GM18858 (cell line): ENCODE results near the gene CACNA1G.

Source experiments
- ATAC-seq: cut with Tn5 transposase; IDR thresholded peaks from one replicate; pipeline ENCODE4 v1.9.1; 2021; ENCODE audit not compliant: unreplicated experiment

The CACNA1G gene

DNA sequence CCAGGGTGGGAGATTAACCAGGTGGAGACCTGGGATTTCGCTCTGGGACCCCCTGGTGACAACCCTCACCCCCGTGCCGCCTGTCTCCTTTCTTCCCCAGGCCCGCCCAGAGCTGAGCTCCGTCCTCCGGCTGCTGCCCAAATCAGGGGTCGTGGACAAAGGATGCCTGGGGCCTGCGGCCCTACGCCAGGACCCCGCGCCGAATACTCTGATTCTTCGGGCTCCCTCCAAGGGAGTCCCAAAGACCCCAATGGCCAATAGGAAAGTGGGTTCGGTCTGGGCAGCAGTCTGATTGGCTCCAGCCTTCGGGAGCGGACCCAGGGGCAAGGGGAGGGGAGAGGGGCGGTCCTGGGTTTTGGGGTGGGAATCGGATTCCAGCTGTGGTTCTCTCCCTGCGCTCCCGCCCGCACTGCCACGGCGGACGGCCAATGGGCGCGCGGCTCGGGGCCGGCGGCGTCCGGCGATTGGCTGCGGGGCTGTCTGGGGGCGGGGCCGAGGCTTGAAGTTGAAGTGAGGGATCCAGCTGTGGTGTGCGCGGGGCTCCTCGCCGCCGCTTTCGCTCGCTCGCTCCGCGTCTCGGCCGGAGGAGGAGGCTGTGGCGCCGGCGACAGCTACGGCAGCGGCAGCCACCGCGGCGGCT, at the start of gene CACNA1G:
Gene CACNA1G (plus strand): TSS at position 531 of the 640 bp plus-strand sequence. CDS start 745 bp downstream, outside the sequence.
- ATAC-seq: peak; percentile 88

DNA sequence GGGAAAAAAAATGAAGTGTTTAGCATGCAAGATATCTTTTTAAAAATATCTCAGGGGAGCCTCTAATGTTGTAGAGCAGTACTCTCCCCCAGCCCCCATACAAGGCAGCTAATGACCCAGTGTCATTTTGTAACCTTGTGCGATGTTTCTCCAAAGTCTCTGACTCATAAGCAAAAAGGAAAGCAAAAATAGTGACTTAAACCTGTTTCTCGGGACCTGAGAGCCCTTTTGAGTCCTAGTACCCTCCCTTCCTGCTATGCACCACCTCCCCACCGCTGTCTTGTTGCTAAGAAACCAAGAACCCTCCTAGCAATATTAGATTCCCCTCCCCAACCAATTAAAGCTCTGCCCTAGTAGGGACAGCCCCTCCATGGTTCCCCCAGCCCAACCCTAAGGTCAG, 49.5 kb upstream of the CACNA1G start:
- no peak for ATAC-seq

DNA sequence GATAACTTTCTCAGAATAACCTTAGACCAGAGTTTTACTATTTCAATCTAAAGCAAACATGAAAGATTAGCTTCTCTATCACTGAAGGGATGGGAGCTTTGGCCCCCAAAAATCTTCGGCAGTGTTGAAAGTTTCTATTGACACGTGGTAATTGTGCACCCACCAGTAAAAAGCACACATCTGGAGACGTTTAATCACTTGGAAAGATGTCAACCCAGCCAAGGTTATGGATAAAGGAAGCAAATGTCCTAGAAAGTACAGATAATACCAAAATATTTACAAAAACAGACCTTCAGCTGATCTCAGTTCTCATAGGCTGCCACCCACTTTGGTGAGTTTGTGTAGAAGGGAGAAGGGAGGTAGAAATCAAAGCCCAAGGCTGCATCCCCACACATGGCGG, 47.0 kb upstream of the CACNA1G start:
- no peak for ATAC-seq

DNA sequence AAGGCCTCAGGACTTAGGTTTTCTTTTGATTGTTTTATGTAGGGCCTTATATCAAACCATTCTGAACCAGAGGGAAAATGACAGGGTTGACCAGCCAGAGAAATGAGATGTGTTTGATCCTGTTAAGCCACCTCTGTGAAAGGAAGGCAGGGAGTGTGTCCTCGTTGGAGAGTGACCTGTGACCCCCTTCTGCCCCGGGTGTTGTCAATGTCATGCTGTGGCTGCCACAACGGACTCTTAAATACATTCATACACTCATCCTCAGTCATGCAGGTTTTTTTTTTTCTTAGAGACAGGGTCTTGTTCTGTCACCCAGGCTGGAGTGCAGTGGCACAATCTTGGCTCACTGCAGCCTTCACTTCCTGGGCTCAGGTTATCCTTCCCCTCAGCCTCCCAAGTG, 46.1 kb upstream of the CACNA1G start:
- no peak for ATAC-seq

DNA sequence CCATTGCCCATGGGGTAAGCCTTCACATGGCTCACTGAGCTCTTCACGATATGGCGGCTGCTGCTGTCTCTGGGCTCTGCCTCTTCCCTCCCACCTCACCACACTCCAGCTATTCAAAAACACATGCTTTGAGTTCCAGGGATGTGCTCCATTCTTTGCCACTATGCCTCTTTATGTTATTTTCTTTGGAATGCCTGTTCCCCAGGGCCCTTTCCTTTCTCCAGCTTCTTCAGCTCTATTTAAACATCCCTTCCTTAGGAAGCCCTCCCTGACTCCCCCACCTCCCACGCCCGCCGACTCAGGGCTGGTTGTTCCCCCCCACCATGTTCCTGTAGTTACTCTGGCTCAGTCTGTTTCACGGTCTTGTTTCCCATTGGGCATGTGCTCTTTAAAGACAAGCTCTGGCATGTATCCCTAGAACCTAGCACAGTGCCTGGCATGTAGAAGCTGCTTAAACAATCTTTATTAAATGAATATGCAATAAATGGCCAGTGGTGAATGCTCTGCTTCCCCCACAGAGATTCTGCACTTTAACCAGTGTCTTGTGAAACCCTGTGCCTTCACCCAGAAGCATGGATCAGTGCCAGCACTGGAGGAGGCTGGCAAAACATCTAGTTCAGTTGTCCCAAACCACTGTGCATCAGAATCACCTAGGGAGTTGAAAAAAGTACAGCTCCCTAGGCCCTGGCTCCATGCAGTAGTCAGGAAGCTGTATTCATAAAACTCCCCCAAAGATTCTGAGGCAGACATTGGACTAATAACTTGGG, 45.4 kb upstream of the CACNA1G start:
- ATAC-seq: no peak

DNA sequence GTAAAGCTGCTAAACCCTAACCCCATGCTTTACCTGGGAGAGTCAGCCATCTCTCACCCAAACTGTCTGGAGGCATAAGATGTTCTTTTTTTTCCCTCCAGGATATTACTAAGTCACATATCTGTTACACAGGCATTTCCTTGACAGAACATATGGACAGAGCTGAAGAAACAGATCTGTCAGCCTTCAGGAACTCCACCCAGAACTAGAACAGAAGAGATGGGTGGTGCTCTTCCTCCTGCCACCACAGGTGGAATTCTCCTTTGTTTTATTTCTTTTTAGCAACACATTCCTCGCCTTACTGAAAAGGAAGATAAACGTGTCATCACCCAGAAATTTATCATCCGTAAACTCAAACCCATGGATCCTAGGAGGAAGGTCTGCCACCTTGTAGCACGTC, 43.5 kb upstream of the CACNA1G start:
- ATAC-seq: no peak

DNA sequence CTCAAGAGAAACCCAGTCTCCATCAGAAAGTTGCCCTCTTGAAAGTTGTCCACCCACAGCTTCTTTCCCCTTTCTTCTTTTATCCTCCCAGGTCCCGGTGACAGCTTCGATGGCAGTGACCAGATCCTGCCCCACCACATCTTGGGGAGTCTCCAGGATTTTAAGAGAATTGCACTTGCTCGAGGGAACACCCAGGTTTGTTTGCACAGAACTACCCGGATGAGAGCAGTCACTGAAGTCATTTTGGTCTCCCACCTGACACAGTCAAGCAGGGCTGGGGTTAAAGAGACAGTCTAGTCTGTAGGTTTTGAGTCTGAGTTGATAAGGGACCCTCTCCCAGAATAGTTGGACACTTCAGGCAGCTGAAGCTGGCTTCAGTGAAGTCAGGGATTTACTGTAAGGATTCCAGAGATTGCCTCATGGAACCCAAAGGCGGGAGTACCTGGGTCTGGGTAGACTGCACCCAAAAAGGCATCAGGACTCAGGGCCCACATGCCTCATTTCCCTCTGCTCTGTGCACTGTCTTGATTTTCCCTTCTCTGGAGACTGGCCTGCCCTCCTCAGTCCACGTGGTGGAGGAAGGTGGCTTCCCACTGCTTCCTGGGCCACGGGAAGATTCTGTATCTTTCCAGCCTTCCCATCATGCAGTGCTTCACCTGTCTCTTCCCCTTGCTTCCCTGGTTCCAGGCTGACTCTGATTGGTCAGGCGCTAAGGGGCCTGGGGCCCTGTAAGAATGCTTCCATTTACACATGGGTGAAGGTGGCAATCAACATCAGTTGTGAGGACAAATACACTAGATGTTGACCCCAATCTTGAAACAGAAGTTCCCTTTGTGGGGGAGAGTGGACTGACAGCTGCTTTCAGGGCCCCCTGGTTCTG, 42.8 kb upstream of the CACNA1G start:
- no peak for ATAC-seq

DNA sequence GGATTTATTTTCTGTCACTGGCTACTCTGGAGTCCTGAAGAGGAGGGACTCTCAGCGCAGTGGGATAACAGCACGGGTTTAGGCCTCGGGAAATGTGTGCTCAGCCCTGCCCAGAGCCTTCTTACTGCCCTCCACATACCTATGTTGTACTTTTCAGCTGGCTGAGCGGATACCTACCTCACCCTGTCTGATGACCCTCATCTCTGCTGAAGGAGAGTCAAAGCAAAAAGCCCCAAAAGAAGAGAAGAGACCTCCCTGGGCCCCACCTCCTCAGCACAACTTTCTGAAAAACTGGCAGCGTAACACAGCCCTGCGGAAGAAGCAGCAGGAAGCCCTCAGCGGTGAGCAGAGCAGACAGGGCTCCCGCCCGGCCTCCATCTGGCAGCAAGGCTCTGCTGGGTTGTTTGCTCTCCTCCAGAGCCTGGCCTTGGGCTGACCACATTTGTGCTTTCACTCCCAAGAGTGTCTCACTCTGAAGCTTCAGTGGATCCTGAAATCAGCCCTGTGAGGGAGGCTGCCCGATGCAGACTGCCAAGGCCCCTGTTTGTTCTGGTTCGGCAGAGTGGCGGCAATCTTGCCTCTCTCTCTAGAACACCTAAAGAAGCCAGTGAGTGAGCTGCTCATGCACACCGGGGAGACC, 42.0 kb upstream of the CACNA1G start:
- ATAC-seq: no peak

DNA sequence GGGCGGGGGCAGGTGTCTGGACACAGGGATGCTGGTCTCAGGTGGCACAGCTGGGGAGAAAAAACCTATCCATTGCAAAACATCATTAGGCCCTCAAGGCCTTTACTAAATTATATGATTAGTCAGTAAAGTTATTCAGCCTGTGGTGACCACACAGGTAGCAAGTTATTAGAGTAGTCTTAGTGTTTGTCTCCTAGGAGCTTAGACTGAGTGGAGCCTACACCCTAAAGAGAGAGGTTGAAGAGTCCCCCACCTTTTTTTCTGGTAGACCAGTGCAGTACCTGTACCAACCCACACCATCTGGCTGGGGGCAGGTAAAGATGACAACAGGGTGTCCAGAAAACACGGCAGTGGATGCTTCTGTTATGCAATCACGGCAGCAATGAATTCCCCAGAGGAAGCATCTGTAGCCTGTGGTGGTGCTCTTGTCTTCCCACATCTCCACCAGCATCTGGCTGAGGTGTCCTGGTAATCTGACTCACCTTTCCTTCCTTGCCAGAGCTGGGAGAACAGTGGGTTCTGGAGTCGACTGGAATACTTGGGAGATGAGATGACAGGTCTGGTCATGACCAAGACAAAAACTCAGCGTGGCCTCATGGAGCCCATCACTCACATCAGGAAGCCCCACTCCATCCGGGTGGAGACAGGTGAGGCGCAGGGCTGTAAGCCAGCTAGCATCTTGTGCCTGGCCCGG, 41.2 kb upstream of the CACNA1G start:
- ATAC-seq: no peak

DNA sequence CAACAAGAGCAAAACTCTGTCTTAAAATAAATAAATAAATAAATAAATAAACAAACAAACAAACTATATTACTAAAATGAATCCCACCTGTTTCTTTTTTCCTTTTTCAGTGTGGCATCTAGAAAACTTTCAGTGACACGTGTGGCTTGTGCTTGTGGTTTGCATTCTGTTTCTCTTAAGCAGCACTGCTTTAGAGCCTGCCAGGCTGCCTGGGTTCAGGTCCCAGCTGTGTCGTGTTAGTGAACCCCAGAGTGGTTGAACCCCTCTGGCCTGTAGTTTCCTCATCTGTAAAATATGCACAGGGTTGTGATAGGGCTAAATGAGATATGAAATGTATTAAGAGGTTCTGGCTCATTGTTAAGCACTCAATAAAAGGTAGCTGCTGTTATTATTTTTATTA, 40.0 kb upstream of the CACNA1G start:
- ATAC-seq: no peak

DNA sequence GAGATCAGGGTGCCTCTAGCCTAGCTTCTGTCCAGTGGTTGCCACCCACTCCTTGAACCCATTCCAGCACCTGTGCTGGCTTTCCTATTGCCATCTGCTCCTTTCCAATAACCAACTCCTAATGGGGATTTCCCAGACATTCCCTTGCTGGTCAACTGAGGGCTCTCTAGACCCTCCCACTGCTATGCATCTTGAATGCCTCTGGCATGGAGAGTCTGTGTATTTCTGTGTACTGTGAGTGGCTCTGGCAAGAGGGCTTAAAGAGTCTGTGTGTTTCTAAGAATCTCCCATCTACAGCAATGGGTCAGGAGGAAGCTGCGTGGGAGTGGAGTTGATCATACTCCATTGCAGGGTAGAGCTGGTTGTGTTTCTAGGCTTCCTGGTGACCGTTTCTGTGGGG, 39.0 kb upstream of the CACNA1G start:
- no peak for ATAC-seq

DNA sequence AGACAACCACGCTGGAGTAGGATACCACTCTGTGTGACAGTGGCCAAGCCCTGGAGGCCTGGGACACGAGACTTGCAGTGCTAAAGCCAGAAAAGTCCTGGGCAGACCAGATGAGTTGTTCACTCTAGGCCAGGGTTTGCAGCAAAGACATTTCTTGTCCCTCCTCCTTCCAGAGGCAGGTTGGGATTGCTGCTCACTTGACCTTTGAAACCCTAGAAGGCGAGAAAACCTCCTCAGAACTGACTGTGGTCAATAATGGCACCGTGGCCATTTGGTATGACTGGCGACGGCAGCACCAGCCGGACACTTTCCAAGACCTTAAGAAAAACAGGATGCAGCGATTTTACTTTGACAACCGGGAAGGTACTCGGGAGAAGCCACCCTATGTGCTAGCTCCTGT, 37.7 kb upstream of the CACNA1G start:
- ATAC-seq: no peak

DNA sequence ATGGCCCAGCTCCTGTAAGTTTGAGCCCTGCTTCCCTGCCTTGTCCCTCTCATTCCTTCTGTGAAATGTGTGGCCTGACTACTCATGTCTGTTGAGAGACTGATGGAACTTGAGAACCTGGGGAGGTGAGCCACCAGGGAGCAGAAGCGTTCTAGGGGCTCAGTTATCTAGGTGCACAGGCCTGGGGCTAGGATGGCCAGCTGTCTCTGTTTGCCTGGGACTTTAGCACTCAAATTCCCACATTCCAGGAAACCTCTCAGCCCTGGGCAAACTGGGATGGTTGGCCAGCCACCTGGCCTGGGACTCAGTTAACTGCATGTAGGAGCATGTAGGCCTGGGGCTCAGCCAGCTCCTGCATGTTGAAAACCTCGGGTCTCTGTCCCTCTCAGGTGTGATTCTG, 37.3 kb upstream of the CACNA1G start:
- ATAC-seq: no peak

DNA sequence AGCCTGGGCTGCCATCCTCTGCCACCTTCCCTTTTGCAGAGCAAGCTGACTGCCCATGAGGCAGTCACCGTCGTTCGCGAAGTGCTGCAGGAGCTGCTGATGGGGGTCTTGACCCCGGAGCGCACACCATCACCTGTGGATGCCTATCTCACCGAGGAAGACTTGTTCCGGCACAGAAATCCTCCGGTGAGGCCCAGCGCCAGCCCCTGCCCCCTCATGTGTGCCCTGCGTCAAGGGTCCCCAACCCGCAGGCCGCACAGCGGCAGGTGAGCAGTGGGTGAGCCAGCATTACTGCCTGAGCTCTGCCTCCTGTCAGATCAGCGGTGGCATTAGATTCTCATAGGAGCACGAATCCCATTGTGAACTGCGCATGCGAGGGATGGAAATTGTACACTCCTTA, 35.7 kb upstream of the CACNA1G start:
- ATAC-seq: no peak

DNA sequence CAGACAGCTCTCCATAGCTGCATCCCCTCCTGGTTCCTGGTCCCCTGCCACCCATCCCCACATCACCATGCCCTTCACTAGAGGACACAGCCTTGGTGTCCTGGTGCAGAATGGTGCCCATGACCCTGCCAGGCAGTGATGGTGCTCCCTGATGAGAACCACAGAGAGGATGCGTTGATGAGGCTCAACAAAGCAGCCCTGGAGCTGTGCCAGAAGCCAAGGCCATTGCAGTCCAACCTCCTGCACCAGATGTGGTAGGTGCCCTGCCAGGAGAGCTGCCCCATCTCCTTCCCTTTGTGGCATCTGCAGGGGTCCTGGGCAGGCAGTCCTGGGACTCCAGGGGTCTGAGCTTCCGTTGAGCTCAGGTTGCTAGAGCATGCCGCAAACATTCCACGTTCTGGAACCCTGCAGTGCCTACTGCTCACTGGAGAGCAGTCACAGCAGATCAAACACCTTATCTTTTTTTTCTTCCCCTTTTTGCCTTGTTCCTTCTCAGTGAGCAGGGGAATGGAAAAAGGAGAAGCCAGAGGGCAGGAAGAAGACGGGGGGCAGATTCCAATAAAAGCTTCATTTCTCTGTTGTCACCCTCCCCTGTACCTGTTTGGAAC, 33.3 kb upstream of the CACNA1G start:
- no peak for ATAC-seq

DNA sequence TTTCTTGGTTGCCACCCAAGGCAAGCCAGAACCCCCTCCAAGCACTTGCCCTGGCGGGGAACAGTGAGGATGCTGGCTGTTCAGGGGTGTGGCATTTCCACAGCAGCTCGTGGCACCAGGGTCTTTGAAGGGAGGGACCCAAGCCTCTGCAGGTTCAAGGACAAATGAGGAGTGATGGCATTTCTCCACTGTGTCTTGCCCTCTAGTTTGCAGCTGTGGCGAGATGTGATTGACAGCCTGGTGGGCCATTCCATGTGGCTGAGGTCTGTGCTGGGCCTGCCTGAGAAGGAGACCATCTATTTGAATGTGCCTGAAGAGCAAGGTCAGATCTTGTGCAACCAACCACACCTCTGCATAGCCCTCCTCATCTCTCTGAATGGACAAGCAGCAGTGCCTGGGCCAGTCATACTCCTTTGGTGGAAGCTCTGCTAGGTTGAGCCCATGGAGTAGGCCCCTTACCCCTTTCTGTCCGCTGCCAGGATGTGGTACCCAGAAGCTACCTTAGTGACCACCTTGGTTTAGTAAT, 32.5 kb upstream of the CACNA1G start:
- ATAC-seq: no peak

DNA sequence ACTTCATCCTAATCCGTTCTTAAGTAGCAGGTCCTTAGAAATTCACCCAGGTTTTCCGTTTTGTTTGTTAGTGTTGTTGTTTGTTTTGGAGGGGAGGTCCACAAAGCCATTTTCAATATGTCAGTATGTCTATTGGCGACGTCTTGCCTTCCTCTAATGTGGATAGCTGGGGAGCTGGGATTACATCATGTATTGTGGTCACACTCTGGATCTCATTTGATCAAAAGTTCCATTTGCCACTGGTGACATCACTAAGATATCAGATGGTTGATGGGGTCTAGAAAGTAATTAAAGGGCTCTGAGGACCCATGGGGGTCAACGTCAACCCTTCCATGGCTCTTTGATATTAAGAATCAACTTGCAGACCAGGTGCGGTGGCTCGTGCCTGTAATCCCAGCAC, 30.7 kb upstream of the CACNA1G start:
- ATAC-seq: no peak

DNA sequence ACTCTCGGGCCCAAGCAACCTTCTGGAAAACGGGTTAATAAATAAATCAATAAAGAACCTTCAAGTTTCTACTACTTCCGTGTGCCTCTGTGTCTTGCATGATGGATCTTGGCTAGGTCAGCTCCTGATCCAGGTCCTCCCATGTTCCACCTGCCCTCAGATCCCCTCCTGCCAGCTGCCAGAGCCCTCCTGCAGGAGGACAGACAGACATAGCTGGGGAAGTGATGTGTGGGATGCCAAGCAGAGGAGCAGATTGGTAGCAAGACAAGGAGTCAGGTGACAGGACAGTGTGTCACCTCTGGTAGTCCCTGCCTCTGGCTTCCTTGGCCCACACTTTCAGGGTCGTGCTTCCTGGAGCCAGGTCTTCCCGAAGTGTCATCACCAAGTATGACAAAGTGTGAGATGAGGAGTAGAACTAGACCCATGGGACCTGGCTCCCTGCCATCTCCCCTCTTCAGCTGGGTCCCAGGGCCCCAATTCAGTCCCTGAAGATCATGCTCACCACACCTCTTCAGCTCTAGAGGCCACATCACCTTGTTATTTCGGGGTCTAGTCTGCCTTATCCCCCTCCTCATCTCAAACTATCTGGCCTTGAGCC, 29.0 kb upstream of the CACNA1G start:
- no peak for ATAC-seq

DNA sequence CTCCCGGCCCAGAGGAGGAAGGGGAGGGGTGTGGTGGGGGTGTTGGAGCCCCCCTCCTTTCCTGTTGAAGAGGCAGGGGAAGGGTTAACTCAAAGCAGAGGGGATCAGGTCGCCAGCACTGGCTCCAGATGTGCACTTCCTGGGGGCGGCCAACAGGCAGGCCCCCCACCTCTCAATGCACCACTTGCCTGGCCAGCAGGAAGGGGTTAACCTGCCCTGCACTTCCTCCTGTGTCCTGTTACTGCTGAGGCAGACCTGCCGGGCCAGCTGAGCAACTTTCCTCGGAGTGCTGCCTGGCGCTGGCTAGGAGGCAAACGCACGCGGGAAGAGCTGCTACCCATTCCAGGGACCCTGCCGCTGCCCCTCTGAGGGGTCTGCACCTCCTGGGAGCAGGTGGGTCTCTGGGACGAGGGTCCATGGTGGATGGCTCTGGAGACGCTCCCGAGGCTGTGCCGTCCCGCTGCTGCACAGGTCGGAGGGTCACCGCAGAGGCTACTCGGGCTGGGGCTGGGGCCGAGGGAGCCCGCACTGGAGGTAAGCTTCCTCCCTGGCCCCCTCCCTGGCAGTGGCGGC, 28.0 kb upstream of the CACNA1G start, which contains the start of gene EPN3:
Gene EPN3 (plus strand): TSS at position 284 of the 573 bp plus-strand sequence. CDS start 3,822 bp downstream, outside the sequence.
- ATAC-seq: no peak
